ENCODE data around the gene TMEM108. TPM values are rescaled to one million over a fixed set of nuclear protein-coding genes. Genes with fewer than 3 reads are reported as not detected.

The TMEM108 gene
- polyA plus RNA-seq, 1 donor from 2014 or later = 2.1 TPM

- peak overlapping the region; percentile 22 for H3K4me2 ChIP-seq (ENCODE audit: low read length)
These were observed 291.9 kb downstream of the TMEM108 start for GRCh38 chr3:133330065-133330464.

GRCh38 chr3:133330522-133330921, 292.3 kb downstream of the TMEM108 start:
- Histone ChIP-seq H3K79me2 (replicated peaks; ENCODE audit: insufficient read depth, low read length) (no peaks in the 10 kb centered on the region), H3K4me3 (ENCODE audit: low read length) (peak overlapping the region; percentile 20), H3K9ac (ENCODE audit: low read length) (peak overlapping the region; percentile 4), H2AFZ (ENCODE audit: low read depth, low read length) (no peak overlapping the region), H3K4me2 (ENCODE audit: low read length) (peak overlapping the region; percentile 22), H3K36me3 (ENCODE audit: insufficient read depth, low read length) (no peaks in the 10 kb centered on the region), H3K27me3 (ENCODE audit: insufficient read depth, low read depth, low read length) (no peaks in the 10 kb centered on the region), H3F3A (ENCODE audit: insufficient read depth, low read length, poor library complexity, severe bottlenecking) (no peaks in the 10 kb centered on the region), H4K20me1 (ENCODE audit: insufficient read depth) (no peaks in the 10 kb centered on the region), H3K9me2 (ENCODE audit: insufficient read depth, low read length) (no peaks in the 10 kb centered on the region), H3K27ac (ENCODE audit: low read length) (no peak overlapping the region), H3K9me3 (ENCODE audit: low read length) (no peaks in the 10 kb centered on the region)
- no peak for TF ChIP-seq POLR2AphosphoS5 (IDR thresholded peaks at IDR 0.05)
- no peak for TF ChIP-seq EZH2 (IDR thresholded peaks at IDR 0.05; ENCODE audit: borderline replicate concordance, insufficient read depth, low read length, poor library complexity, severe bottlenecking)
- no peak for TF ChIP-seq RAD21 (conservative IDR thresholded peaks at IDR 0.05)
- no peak for TF ChIP-seq CTCF (IDR thresholded peaks at IDR 0.05; ENCODE audit: poor library complexity, severe bottlenecking)
- no peak for TF ChIP-seq EP300 (conservative IDR thresholded peaks at IDR 0.05; ENCODE audit: poor library complexity, severe bottlenecking)
- TF ChIP-seq TAF1 (IDR thresholded peaks at IDR 0.05; ENCODE audit: low read depth) = no peak
- TF ChIP-seq SMC3 (conservative IDR thresholded peaks at IDR 0.05; ENCODE audit: poor library complexity) = no peak

More at GRCh38 chr3:133330065-133330464, 291.9 kb downstream of the TMEM108 start:
- H3K9ac ChIP-seq (ENCODE audit: low read length) = peak overlapping the region; percentile 4
- no peaks in the 10 kb centered on the region for H3K9me2 ChIP-seq (ENCODE audit: insufficient read depth, low read length)
- no peaks in the 10 kb centered on the region for H3K36me3 ChIP-seq (ENCODE audit: insufficient read depth, low read length)
- H3K9me3 ChIP-seq (ENCODE audit: low read length) = no peaks in the 10 kb centered on the region
- H3K27ac ChIP-seq (ENCODE audit: low read length) = peak overlapping the region; percentile 1
- H3K79me2 ChIP-seq (replicated peaks; ENCODE audit: insufficient read depth, low read length) = no peaks in the 10 kb centered on the region
- peak overlapping the region; percentile 20 for H3K4me3 ChIP-seq (ENCODE audit: low read length)
- H4K20me1 ChIP-seq (ENCODE audit: insufficient read depth) = no peaks in the 10 kb centered on the region
- no peak overlapping the region for H2AFZ ChIP-seq (ENCODE audit: low read depth, low read length)
- H3K27me3 ChIP-seq (ENCODE audit: insufficient read depth, low read depth, low read length) = no peaks in the 10 kb centered on the region
- no peaks in the 10 kb centered on the region for H3F3A ChIP-seq (ENCODE audit: insufficient read depth, low read length, poor library complexity, severe bottlenecking)
- TF ChIP-seq EP300 (conservative IDR thresholded peaks at IDR 0.05; ENCODE audit: poor library complexity, severe bottlenecking) = peak; percentile 18
- no peak for TF ChIP-seq RAD21 (conservative IDR thresholded peaks at IDR 0.05)
- no peak for TF ChIP-seq SMC3 (conservative IDR thresholded peaks at IDR 0.05; ENCODE audit: poor library complexity)
- TF ChIP-seq EZH2 (IDR thresholded peaks at IDR 0.05; ENCODE audit: borderline replicate concordance, insufficient read depth, low read length, poor library complexity, severe bottlenecking) = no peak
- TF ChIP-seq CTCF (IDR thresholded peaks at IDR 0.05; ENCODE audit: poor library complexity, severe bottlenecking) = no peak
- TF ChIP-seq MXI1 (conservative IDR thresholded peaks at IDR 0.05; ENCODE audit: poor library complexity, severe bottlenecking) = peak; percentile 58
- TF ChIP-seq POLR2AphosphoS5 (IDR thresholded peaks at IDR 0.05) = no peak
- TF ChIP-seq TAF1 (IDR thresholded peaks at IDR 0.05; ENCODE audit: low read depth) = no peak
- no peak for TF ChIP-seq REST (IDR thresholded peaks at IDR 0.05; ENCODE audit: borderline replicate concordance)

Measured in neural cell (in vitro differentiated cells).